Kidney epithelial cell (primary cell): Measurements from ENCODE around the gene PRAC2. TPM values are rescaled to one million over a fixed set of nuclear protein-coding genes. Genes with fewer than 3 reads are reported as not detected.

Source experiments
- DNase-seq: peaks from one replicate; pipeline ENCODE4 v3.0.0-alpha.2; 2010; ENCODE audit warnings: low read depth
- H3K27me3 ChIP-seq: 2 replicates; pipeline ENCODE4 v1.6.0; 2011; ENCODE audit warnings: low read length; ENCODE audit not compliant: control insufficient read depth, insufficient read depth
- H3K36me3 ChIP-seq: 2 replicates; pipeline ENCODE4 v1.5.1; 2011; ENCODE audit warnings: low read length; ENCODE audit not compliant: control insufficient read depth, insufficient read depth
- H3K4me3 ChIP-seq: 2 replicates; pipeline ENCODE4 v1.5.1; 2011; ENCODE audit warnings: low read depth, mild to moderate bottlenecking, control low read depth, low read length
- total RNA-seq: library from RNA; depleted of rRNA; stranded (reverse); fragments of >200 nt; gene quantifications from 2 replicates; pipeline ENCODE4 v1.2.3, GENCODE V29; 2015
- TF ChIP-seq, protein P1 (sequence below): IDR thresholded peaks from 2 replicates; pipeline ENCODE4 v1.5.1; 2011; ENCODE audit warnings: mild to moderate bottlenecking, moderate library complexity, low read length, control low read depth, inconsistent platforms; ENCODE audit not compliant: insufficient read depth, poor library complexity, severe bottlenecking

The PRAC2 gene
- total RNA-seq, 1 donor from 2014 or later = not detected

DNA sequence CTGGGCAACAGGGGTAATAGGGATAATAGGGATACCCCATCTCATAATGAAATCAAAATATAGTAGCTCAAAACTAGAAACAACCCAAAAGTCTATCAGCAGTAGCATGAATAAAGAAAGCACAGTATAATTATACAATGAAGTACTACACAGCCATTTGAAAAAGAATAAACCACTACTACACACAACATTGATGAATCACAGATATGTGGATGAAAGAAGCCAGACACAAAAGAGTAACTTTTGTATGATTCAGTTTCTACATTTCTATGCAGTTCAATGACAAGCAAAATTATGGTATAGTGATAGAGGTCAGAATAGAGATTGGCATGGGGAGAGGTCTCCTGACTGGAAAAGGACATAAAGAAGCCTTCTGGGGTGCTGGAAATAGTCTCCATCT is 8.4 kb downstream of the PRAC2 start:
- no peaks in the 10 kb centered on the region for H3K36me3 ChIP-seq
- TF ChIP-seq, protein P1, sequence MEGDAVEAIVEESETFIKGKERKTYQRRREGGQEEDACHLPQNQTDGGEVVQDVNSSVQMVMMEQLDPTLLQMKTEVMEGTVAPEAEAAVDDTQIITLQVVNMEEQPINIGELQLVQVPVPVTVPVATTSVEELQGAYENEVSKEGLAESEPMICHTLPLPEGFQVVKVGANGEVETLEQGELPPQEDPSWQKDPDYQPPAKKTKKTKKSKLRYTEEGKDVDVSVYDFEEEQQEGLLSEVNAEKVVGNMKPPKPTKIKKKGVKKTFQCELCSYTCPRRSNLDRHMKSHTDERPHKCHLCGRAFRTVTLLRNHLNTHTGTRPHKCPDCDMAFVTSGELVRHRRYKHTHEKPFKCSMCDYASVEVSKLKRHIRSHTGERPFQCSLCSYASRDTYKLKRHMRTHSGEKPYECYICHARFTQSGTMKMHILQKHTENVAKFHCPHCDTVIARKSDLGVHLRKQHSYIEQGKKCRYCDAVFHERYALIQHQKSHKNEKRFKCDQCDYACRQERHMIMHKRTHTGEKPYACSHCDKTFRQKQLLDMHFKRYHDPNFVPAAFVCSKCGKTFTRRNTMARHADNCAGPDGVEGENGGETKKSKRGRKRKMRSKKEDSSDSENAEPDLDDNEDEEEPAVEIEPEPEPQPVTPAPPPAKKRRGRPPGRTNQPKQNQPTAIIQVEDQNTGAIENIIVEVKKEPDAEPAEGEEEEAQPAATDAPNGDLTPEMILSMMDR = no peak
- peaks cover 94% of the 10 kb centered on the region for H3K27me3 ChIP-seq
- no peak overlapping the region for H3K4me3 ChIP-seq
- no peak for DNase-seq

DNA sequence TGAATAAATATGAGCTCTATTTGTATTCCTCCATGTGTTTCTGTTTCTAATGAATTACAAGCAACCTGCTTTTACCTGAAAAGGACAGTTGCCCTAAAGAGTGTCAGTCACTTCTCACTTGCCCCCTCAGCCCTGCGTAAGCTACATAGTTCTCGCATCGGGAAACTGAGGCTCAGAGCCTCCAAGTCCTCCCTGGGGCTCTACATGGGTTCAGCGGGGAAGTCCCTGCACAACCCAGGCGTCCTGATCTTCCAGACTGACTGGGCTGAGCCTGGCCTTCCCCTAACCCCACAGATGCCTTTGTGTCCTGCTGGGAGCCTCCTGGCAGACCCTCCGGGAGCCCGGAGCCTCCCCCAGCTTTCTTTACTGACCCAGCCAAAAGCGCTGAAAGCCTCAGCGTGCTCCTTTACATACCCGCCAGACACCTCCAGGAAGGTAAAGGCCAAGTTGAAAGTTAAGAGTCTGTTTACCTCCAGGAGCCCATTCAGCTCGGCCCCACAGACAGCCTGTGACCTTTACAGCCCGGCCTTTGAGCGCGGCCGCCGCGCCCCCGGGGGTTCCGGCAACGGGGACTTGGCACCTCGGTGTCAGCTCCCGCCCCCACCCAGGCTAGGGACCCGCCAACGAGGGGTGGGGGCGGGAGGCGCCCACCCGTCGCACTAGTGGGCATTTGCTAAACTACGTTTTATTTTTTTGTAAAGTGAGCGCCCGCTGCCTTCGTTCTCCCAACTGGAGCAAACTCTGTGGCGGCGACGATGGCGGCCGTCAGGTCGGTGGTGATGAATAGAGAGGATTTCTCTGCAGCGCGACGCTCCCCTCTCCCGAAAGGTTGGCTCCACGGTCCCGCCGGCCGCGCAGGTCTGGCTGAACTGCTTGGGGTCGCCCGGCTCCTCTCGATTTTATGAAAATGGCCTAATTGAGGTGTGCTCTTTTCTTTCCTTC is 10.0 kb downstream of the PRAC2 start:
- no peak for DNase-seq
- Histone ChIP-seq H3K27me3 (peaks cover 92% of the 10 kb centered on the region), H3K36me3 (no peaks in the 10 kb centered on the region), H3K4me3 (no peak overlapping the region)
- TF ChIP-seq, protein P1 = no peak

DNA sequence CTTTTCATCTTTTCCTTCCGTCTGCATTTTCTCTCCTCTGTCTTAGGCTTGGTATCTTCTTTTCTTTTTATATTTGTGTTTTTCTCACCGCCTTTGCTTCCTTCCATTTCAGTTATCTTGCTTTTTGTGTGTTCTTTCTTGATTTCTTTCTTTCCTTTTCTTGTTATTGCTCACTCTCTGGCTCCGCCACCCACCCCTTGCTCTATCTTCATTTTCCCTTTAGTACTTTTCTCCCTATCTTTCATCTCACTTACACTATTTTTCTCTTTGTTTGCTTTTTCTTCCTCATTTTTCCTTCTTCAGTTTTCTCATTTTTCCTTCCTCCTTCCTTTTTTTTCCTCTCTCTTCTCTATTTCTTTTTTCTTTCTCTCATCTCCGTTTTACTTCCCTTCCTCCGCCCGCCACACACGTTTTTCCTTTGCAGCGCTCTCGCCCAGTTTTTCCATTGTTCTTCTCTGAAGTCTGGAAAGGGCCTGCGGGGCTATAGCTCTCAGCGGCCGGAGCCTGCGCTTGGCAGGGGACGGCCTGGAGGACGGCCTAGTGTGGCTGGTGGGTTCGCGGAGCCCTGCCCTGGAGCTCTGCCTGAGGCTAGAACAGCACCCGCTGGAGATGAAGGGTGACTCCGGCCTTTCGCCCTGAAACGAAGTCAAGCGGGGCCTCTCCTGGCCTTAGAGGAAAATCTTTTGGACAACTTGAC is 10.8 kb downstream of the PRAC2 start:
- peaks cover 92% of the 10 kb centered on the region for H3K27me3 ChIP-seq
- no peak overlapping the region for H3K4me3 ChIP-seq
- no peaks in the 10 kb centered on the region for H3K36me3 ChIP-seq
- TF ChIP-seq, protein P1 = no peak
- no peak for DNase-seq

DNA sequence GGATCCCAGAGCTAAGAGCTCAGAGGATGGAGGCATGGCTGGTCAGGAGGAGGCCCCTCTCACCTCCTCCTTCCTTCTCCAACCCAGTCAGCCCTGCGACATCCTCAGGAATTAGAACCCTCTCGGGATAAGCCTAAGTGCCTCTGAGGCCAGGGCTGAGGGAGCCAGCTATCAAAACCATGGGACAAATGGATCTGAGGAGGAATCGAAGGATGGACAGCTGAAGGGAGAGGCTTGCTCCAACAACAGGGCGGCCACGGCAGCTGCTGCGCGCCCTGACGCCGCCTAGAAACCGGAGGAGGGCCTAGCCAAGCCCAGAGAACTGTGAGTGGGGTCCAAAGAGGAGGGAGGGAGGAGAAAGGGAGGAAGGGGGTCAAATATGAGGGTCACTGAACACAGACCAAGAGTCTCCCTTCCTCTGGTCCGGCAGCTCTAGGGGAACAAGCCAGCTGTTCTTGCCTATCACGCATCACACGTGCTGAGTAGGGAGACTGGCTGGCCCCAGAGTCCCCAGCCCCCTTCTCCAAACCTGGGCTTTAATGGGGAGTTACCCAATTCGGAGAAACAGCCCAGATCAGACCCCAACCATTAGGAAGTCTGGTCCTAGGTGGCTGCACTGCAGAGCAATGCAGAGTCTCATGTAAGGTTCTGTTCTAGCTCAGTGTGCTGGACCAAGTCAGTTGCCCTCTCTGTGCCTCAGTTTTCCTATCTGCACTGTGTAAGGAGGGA is 11.5 kb downstream of the PRAC2 start:
- no peak for DNase-seq
- Histone ChIP-seq H3K27me3 (peaks cover 92% of the 10 kb centered on the region), H3K4me3 (no peak overlapping the region), H3K36me3 (no peaks in the 10 kb centered on the region)
- TF ChIP-seq, protein P1 = no peak

DNA sequence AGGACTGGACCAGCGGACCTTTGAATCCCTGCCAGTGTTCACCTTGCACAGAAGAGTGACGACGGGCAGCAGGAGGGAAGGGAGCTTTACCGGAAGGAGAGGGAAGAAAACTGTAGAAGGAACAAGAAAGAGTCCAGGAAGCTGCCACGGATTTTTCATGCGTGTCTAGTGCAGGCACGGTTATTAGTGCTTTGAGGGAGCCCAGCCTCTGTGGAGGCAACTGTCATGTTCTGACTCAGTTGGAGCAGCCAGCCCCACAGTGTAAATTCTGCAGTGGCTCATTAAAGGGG is 12.0 kb downstream of the PRAC2 start:
- no peak for DNase-seq
- Histone ChIP-seq H3K36me3 (no peaks in the 10 kb centered on the region), H3K4me3 (no peak overlapping the region), H3K27me3 (peaks cover 90% of the 10 kb centered on the region)
- TF ChIP-seq, protein P1 = no peak
